ENCODE results near the gene ZNF398.
A peak's percentile ranks its signal among the peaks of the same experiment; 100 is the strongest.
"Not testable (repeated sequence)": the region's sequence is repeated elsewhere in the genome, so short reads cannot be mapped to it uniquely, and the experiment has no call there.

Gene ZNF398, protein sequence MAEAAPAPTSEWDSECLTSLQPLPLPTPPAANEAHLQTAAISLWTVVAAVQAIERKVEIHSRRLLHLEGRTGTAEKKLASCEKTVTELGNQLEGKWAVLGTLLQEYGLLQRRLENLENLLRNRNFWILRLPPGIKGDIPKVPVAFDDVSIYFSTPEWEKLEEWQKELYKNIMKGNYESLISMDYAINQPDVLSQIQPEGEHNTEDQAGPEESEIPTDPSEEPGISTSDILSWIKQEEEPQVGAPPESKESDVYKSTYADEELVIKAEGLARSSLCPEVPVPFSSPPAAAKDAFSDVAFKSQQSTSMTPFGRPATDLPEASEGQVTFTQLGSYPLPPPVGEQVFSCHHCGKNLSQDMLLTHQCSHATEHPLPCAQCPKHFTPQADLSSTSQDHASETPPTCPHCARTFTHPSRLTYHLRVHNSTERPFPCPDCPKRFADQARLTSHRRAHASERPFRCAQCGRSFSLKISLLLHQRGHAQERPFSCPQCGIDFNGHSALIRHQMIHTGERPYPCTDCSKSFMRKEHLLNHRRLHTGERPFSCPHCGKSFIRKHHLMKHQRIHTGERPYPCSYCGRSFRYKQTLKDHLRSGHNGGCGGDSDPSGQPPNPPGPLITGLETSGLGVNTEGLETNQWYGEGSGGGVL

DNA sequence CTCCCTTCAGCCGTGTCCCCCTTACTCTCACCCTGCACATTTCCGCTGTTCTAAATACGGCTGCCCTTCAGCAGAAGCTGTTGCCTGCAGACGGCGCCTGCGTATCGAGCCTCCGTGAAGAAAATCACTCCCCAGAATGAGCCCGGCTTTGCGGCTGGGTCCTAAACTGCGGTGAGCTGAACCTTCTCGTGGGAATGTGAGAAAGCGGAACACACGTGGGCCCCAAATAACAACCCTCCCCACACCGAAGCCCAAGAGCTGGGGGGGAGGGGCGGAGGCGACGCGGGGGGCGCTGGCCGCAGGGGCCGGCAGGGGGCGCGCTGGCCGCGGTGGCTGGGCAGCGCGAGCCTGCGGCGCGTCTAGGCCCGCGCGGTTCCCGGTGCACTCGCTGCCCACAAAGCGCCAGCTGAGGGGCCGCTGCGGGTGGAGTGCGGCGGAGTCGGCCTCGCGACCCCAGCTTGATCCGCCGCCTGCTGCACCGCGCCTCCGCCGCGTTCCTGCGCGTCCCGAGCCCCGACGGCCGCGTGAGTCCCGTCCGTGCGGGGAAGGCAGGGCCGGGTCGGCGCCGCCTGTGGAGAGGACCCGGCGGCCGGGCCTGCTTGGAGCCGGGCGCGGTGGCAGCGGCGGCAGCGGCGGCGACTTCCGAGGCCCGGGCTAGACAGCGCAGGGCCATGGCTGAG lies at the start of gene ZNF398:
Gene ZNF398, plus strand, starts transcription at position 382 of the 680 bp plus-strand sequence. Its CDS starts 290 bp downstream, at position 672.
- DNase-seq (ENCODE audit: low read depth in 2 of 3, low spot score in 1 of 3): peak; percentile 56 to 72 (median 62)

DNA sequence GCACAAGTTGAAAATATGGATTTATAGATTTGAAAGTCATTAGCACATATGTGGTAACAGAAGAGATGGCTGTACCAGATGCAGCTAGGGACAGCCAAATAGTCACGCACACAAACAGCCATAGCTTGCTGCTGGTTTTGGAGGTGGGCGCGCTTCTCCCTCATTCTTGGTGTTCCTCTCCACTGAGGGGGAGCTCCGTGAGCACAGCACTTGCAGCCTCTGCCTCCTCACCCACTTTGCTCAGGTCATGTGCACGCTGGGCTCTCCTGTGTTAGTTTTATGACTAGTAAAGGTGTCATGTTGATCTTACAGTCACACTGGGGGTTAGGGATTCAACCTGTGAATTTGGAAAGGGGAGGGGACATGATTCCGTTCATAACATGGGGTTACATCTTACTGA lies 48.2 kb upstream of the ZNF398 start:
- no peak for DNase-seq (ENCODE audit: low read depth in 2 of 3, low spot score in 1 of 3)

- no peak for DNase-seq (ENCODE audit: low read depth in 2 of 3, low spot score in 1 of 3)
Measured at GRCh38 chr7:149100821-149101220, 46.4 kb upstream of the ZNF398 start.

GRCh38 chr7:149102666-149103065 lies 44.6 kb upstream of the ZNF398 start:
- no peak for DNase-seq (ENCODE audit: low read depth in 2 of 3, low spot score in 1 of 3)

DNA sequence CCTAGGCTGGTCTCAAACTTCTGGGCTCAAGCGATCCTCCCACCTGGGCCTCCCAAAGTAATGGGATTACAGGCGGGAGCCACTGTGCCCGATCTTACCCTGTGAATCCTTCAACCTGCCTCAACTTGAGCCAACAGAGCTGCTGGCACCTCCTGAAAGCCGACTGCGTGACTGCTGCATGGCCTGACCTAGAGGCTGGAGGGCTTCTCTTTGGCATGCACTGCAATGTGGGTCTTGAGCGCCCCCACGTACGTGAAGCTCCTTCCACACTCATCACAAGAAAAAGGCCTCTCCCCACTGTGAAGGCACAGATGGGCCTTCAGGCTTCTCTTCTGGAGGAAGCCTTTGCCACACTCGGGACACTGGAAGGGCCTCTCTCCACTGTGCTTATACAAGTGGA lies 43.8 kb upstream of the ZNF398 start:
- no peak for DNase-seq (ENCODE audit: low read depth in 2 of 3, low spot score in 1 of 3)

- DNase-seq (ENCODE audit: low read depth in 2 of 3, low spot score in 1 of 3): no peak
Measured at GRCh38 chr7:149104214-149104613, 43.0 kb upstream of the ZNF398 start.

- DNase-seq (ENCODE audit: low read depth in 2 of 3, low spot score in 1 of 3): no peak
Measured at GRCh38 chr7:149104749-149105148, 42.5 kb upstream of the ZNF398 start.

- DNase-seq (ENCODE audit: low read depth in 2 of 3, low spot score in 1 of 3): no peak
Measured at GRCh38 chr7:149109969-149110368, 37.3 kb upstream of the ZNF398 start.

- DNase-seq (ENCODE audit: low read depth in 2 of 3, low spot score in 1 of 3): no peak
Measured at GRCh38 chr7:149125189-149125862, 21.9 kb upstream of the ZNF398 start.

DNA sequence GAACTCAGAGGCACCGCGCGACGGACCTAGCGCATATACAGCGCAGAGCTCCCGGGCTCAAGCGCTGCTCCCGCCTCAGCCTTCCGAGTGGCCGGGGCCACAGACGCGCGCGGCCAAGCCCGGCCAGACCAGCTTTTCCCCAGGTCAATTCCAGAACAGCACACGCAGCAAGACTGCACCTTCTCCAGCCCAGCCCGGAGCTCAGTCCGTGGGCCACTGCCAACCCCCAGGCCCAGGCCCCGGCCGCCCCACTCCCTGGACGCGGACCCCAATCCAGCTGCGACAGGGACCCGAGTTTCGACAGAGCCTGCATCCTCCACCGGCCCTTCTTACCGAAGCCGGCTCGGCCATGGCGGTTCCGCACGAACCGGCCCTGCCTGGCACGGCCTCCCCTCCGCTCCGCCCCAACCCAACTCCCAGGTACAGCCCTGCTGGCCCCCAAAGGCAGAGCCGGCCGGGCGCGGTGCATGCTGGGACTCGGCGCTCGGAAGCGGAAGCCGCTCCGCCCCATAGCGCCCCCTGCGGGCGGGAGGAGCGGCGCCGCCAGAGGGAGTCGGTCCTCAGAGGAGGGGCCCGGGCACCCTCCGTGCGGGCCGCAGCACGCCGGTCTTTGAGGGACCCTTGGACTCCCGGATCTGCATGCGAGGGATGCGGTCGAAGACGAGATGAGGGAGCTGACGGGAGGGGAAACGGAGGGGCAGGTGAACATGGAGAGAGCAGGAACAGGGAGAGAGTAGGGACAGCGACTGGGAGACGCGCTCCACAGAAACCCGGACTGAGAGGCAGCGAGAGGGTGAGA lies 21.2 kb upstream of the ZNF398 start, which contains the start of gene ZNF425:
Gene ZNF425, minus strand, starts transcription at position 462 of the 799 bp plus-strand sequence. Its CDS starts 111 bp downstream, at position 351.
- DNase-seq (ENCODE audit: low read depth in 2 of 3, low spot score in 1 of 3): peak; percentile 86 to 92 (median 91)

GRCh38 chr7:149126662-149127266 lies 20.5 kb upstream of the ZNF398 start:
- DNase-seq (ENCODE audit: low read depth in 2 of 3, low spot score in 1 of 3): peak; percentile 41 to 69 (median 43)

DNA sequence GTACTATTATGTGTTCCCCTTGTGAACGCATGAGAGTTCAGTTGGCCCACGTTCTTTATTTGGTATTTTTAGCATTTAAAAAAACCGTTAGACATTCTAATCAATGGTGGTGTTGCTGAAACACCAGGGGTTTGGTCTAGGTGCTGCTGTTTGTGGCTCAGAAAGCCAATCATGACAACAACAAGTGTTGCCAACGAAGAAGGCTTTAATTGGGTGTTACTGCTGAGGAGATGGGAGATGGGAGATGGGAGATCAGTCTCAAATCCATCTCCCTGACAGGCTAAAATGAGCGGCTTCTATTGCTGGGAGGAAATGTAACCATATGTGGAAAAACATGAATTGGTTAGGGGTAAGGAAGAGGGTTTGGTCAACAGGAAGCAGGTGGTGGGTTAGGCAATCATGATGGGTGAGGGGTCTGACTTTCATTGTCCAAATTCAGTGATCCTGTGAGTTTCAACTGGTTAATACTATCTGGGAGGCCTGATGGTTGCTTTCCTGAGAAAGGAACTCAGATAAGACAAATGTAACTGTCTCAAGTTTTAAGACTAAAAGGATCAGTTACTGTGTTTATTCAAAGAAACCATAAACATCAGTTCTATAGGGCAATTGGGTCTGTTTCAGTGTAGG lies 16.6 kb upstream of the ZNF398 start:
- DNase-seq (ENCODE audit: low read depth in 2 of 3, low spot score in 1 of 3): no peak

GRCh38 chr7:149133028-149133710 lies 14.1 kb upstream of the ZNF398 start:
- DNase-seq (ENCODE audit: low read depth in 2 of 3, low spot score in 1 of 3): no peak

DNA sequence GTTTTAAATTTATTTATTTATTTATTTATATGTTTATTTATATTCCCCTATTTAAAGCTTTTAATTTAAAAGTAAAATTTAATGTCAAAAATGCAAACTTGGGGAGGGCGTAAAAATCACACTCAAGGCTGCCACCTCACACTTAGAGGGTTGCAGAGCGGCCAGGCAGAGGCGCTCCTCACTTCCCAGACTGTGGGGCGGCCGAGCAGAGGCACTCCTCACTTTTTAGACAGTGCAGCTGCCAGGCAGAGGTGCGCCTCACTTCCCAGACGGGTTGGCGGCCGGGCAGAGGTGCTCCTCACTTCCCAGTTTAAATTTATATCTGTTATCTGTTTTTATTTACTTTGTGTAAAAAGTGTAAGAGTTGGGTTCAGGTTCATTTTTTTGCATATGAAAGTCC lies 11.1 kb upstream of the ZNF398 start:
- no peak for DNase-seq (ENCODE audit: low read depth in 2 of 3, low spot score in 1 of 3)

GRCh38 chr7:149140831-149141230 lies 6.4 kb upstream of the ZNF398 start:
- DNase-seq (ENCODE audit: low read depth in 2 of 3, low spot score in 1 of 3): no peak

DNA sequence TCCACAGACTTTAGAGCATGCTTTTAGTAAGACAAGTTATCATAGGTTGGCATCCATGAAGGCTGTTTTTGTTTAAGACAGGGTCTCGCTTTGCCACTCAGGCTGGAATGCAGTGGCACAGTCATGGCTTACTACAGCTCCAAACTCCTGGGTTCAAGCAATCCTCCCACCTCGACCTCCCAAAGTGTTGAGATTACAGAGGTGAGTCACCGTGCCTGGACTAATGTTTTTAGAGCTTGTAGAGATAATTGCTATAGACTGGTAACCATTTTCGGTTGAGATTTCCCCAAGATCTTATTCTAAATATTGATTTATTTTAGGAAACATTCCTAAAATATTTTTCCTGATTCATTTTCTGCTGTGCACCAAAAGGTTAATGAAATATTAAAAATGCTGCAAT lies 5.4 kb upstream of the ZNF398 start:
- no peak for DNase-seq (ENCODE audit: low read depth in 2 of 3, low spot score in 1 of 3)

GRCh38 chr7:149144436-149144922 lies 2.8 kb upstream of the ZNF398 start:
- not testable (repeated sequence) for DNase-seq (ENCODE audit: low read depth in 2 of 3, low spot score in 1 of 3)

DNA sequence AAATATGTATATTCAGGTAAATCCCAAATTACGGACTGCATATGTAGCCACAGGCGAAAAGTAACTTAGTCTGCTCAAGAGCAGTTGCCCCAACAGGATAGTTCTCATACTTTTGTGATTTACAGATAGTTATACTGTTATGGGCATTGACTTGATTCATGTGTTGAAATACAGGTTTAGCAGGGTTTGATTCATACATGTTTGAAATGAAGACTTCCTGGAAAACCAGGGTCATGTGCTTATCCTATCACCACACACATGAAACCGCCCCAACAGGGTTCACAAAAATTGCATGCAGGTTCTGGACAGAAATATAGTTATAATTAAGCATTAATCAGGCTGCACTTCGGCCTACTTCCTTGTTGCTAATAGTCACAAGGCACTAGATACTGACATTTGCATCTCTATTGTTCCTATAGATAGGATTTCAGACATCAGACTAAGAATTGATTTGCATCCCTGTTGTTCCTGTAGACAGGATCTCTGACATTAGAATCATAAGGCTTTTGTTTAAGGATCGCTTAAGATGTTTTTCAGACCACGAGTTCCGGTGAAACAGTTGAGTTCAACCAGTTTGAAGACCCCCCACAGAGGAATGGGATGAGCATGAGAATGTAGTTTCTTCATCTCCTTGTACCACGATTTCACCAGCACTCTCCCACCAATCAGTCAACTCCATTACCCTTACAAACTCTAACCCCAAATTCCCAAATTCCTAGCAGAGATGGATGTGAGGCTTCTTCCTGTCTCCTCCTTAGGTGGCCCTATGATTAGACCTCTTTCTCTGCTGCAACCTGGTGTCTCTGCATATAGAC lies 2.0 kb upstream of the ZNF398 start:
- no peak for DNase-seq (ENCODE audit: low read depth in 2 of 3, low spot score in 1 of 3)
